H1 (cell line): ENCODE results near the gene ARHGAP42. TPM values are rescaled to one million over a fixed set of nuclear protein-coding genes. Genes with fewer than 3 reads are reported as not detected.

ENCODE experiments used
- CTCF ChIA-PET: fragments of 300-600 bp; sonication (Branson Sonifier 250); formaldehyde crosslinking; loops from one replicate; lab custom pipeline; 2021; ENCODE audit not compliant: partially characterized antibody; lab: Charles Lee
- POLR2A ChIA-PET: fragments of 300-600 bp; sonication (Branson Sonifier 250); formaldehyde crosslinking; loops from one replicate; lab custom pipeline; 2021; ENCODE audit warnings: inconsistent platforms; ENCODE audit not compliant: partially characterized antibody; lab: Charles Lee
- DNase-seq, 2 experiments: peaks; one replicate each; pipeline versions ENCODE4 v3.0.0 to v3.0.0-alpha.2; 2010 to 2022; ENCODE audit warnings: low spot score in 2 of 2, low read depth in 1 of 2, mixed read lengths in 1 of 2
- FAIRE-seq: peaks from 2 replicates; lab custom pipeline; 2011; peaks lifted over from hg19 to GRCh38; lab: Jason Lieb, UNC
- H2AFZ ChIP-seq: 2 replicates; pipeline ENCODE4 v1.8.1; 2012; ENCODE audit warnings: low read length, inconsistent platforms
- H2AK5ac ChIP-seq: 2 replicates; pipeline ENCODE4 v1.6.1; 2013; ENCODE audit warnings: low read depth, low read length
- H2BK120ac ChIP-seq: replicated peaks from 2 replicates; pipeline ENCODE3; 2013; ENCODE audit warnings: low read depth, low read length, inconsistent platforms
- H2BK12ac ChIP-seq: 2 replicates; pipeline ENCODE4 v1.6.1; 2013; ENCODE audit warnings: low read depth, low read length
- H2BK15ac ChIP-seq: 2 replicates; pipeline ENCODE4 v1.6.1; 2013; ENCODE audit warnings: low read length
- H2BK20ac ChIP-seq: 2 replicates; pipeline ENCODE4 v1.6.1; 2013; ENCODE audit warnings: low read length
- H2BK5ac ChIP-seq: 2 replicates; pipeline ENCODE4 v1.6.1; 2013; ENCODE audit warnings: low read depth, low read length
- H3K14ac ChIP-seq: 2 replicates; pipeline ENCODE4 v1.6.1; 2013; ENCODE audit warnings: inconsistent platforms; ENCODE audit not compliant: insufficient read length
- H3K18ac ChIP-seq: 2 replicates; pipeline ENCODE4 v1.6.1; 2013; ENCODE audit warnings: low read length; ENCODE audit errors: extremely low read depth
- H3K23ac ChIP-seq: 2 replicates; pipeline ENCODE4 v1.6.1; 2013; ENCODE audit warnings: inconsistent platforms; ENCODE audit not compliant: insufficient read length
- H3K23me2 ChIP-seq: 2 replicates; pipeline ENCODE4 v1.6.1; 2013; ENCODE audit warnings: low read depth, low read length
- H3K27ac ChIP-seq: 2 replicates; pipeline ENCODE4 v1.6.1; 2011; ENCODE audit warnings: low read depth, low read length, inconsistent platforms
- H3K27me3 ChIP-seq, 4 experiments: replicated peaks in 1 of 4; 1 replicate in 1 of 4; 2 replicates in 3 of 4; pipeline versions ENCODE4 v1.6.1 to v1.8.1; 2011 to 2013; ENCODE audit warnings: low read length in 3 of 4, mild to moderate bottlenecking in 3 of 4, inconsistent platforms in 2 of 4, mixed read lengths in 2 of 4, moderate library complexity in 1 of 4; ENCODE audit not compliant: control insufficient read depth in 3 of 4, insufficient read depth in 3 of 4; ENCODE audit errors: extremely low read depth in 1 of 4
- H3K36me3 ChIP-seq, 4 experiments: 2 replicates each; pipeline versions ENCODE4 v1.6.1 to v1.8.1; 2011 to 2013; ENCODE audit warnings: mild to moderate bottlenecking in 4 of 4, low read length in 3 of 4, moderate library complexity in 2 of 4, control low read depth in 1 of 4, inconsistent platforms in 1 of 4; ENCODE audit not compliant: insufficient read depth in 4 of 4, control insufficient read depth in 2 of 4
- H3K4ac ChIP-seq: replicated peaks from 2 replicates; pipeline ENCODE3; 2013; ENCODE audit warnings: low read length, low read depth, mixed read lengths, inconsistent platforms; ENCODE audit not compliant: insufficient read length
- H3K4me1 ChIP-seq, 4 experiments: replicated peaks in 1 of 4; 1 replicate in 1 of 4; 2 replicates in 3 of 4; pipeline versions ENCODE4 v1.6.1 to v1.8.1; 2011 to 2013; ENCODE audit warnings: low read length in 3 of 4, inconsistent platforms in 2 of 4, mixed read lengths in 1 of 4; ENCODE audit not compliant: insufficient read depth in 4 of 4, control insufficient read depth in 3 of 4
- H3K4me2 ChIP-seq, 2 experiments: 2 replicates each; pipeline versions ENCODE4 v1.6.1 to v1.8.1; 2011 to 2013; ENCODE audit warnings: low read depth in 2 of 2, low read length in 2 of 2, control low read depth in 1 of 2, inconsistent platforms in 1 of 2, mild to moderate bottlenecking in 1 of 2; ENCODE audit not compliant: insufficient read depth in 1 of 2
- H3K4me3 ChIP-seq, 4 experiments: fragments of 200-600, 300-600 bp in 1 of 4; sonication (generic), shearing (Covaris generic), sonication (Bioruptor Twin) in 1 of 4; 2 replicates each; pipeline versions ENCODE4 v1.5.1 to v1.8.1; 2011 to 2016; ENCODE audit warnings: low read length in 4 of 4, low read depth in 3 of 4, control low read depth in 2 of 4, inconsistent platforms in 2 of 4, mild to moderate bottlenecking in 2 of 4, mixed read lengths in 1 of 4, moderate library complexity in 1 of 4; ENCODE audit not compliant: insufficient read depth in 2 of 4; ENCODE audit errors: extremely low read depth in 1 of 4
- H3K56ac ChIP-seq: replicated peaks from 2 replicates; pipeline ENCODE3; 2013; ENCODE audit warnings: low read depth, mild to moderate bottlenecking, mixed read lengths, low read length, inconsistent platforms; ENCODE audit not compliant: insufficient read length
- H3K79me1 ChIP-seq: 2 replicates; pipeline ENCODE4 v1.6.1; 2013; ENCODE audit warnings: low read depth, low read length, control low read depth
- H3K79me2 ChIP-seq, 2 experiments: 2 replicates each; pipeline versions ENCODE4 v1.6.1 to v1.8.1; 2012 to 2013; ENCODE audit warnings: low read length in 2 of 2, mild to moderate bottlenecking in 2 of 2, inconsistent platforms in 1 of 2; ENCODE audit not compliant: insufficient read depth in 2 of 2, control insufficient read depth in 1 of 2
- H3K9ac ChIP-seq, 4 experiments: replicated peaks in 1 of 4; 1 replicate in 1 of 4; 2 replicates in 3 of 4; pipeline versions ENCODE4 v1.6.1 to v1.8.1; 2011 to 2013; ENCODE audit warnings: low read depth in 3 of 4, low read length in 3 of 4, control low read depth in 2 of 4, mild to moderate bottlenecking in 2 of 4, moderate library complexity in 2 of 4, inconsistent platforms in 1 of 4; ENCODE audit errors: extremely low read depth in 1 of 4
- H3K9me3 ChIP-seq, 2 experiments: 2 replicates each; pipeline versions ENCODE4 v1.6.1 to v1.8.1; 2012 to 2013; ENCODE audit warnings: mild to moderate bottlenecking in 2 of 2, moderate library complexity in 2 of 2, control low read depth in 1 of 2, inconsistent platforms in 1 of 2, low read depth in 1 of 2, low read length in 1 of 2, mixed read lengths in 1 of 2; ENCODE audit not compliant: insufficient read depth in 2 of 2
- H4K20me1 ChIP-seq, 2 experiments: replicated peaks in 1 of 2; 2 replicates each; pipeline versions ENCODE3 to v1.8.1; 2011 to 2013; ENCODE audit warnings: inconsistent platforms in 2 of 2, low read length in 2 of 2, mild to moderate bottlenecking in 1 of 2; ENCODE audit not compliant: insufficient read depth in 2 of 2, control insufficient read depth in 1 of 2
- H4K5ac ChIP-seq: 2 replicates; pipeline ENCODE4 v1.6.1; 2013; ENCODE audit warnings: low read length, low read depth, mixed read lengths, inconsistent platforms; ENCODE audit not compliant: insufficient read length
- H4K8ac ChIP-seq: 2 replicates; pipeline ENCODE4 v1.8.0; 2013; ENCODE audit warnings: mild to moderate bottlenecking, moderate library complexity, low read length, inconsistent platforms; ENCODE audit not compliant: insufficient read depth; ENCODE audit errors: extremely low read depth
- H4K91ac ChIP-seq: replicated peaks from 2 replicates; pipeline ENCODE3; 2013; ENCODE audit warnings: low read length, mixed read lengths, inconsistent platforms; ENCODE audit not compliant: insufficient read length
- BACH1 ChIP-seq: IDR thresholded peaks from 2 replicates; pipeline ENCODE4 v1.6.1; 2012; ENCODE audit warnings: low read length, improper control_type of control experiment
- CEBPB ChIP-seq: IDR thresholded peaks from 2 replicates; pipeline ENCODE4 v1.6.1; 2012; ENCODE audit warnings: low read depth, low read length
- CHD2 ChIP-seq: IDR thresholded peaks from 2 replicates; pipeline ENCODE4 v1.6.1; 2012; ENCODE audit warnings: low read length, improper control_type of control experiment
- CTCF ChIP-seq, 3 experiments: IDR thresholded peaks; 1 replicate in 2 of 3; 2 replicates in 1 of 3; pipeline versions ENCODE4 v1.5.1 to v1.6.1; 2011; ENCODE audit warnings: low read length in 3 of 3, mild to moderate bottlenecking in 3 of 3, inconsistent platforms in 2 of 3, low read depth in 1 of 3, moderate library complexity in 1 of 3; ENCODE audit not compliant: insufficient read depth in 1 of 3; ENCODE audit errors: control extremely low read depth in 1 of 3
- KDM4A ChIP-seq: IDR thresholded peaks from one replicate; pipeline ENCODE4 v1.7.1; 2012; ENCODE audit warnings: low read depth, mild to moderate bottlenecking, moderate library complexity, low read length, inconsistent platforms; ENCODE audit not compliant: severe bottlenecking
- MAFK ChIP-seq: IDR thresholded peaks from 2 replicates; pipeline ENCODE4 v1.6.1; 2012; ENCODE audit warnings: low read depth, mild to moderate bottlenecking, improper control_type of control experiment, low read length
- MAX ChIP-seq: IDR thresholded peaks from 2 replicates; pipeline ENCODE4 v1.6.1; 2012; ENCODE audit warnings: inconsistent platforms
- PHF8 ChIP-seq: fragments of 200-600 bp; sonication (generic); conservative IDR thresholded peaks from 2 replicates; pipeline ENCODE4 v1.7.1; 2012; ENCODE audit warnings: low read depth, mild to moderate bottlenecking, inconsistent platforms, low read length, moderate library complexity
- RXRA ChIP-seq: IDR thresholded peaks from 2 replicates; pipeline ENCODE4 v1.6.1; 2011; ENCODE audit warnings: low read depth, mild to moderate bottlenecking, low read length, moderate library complexity; ENCODE audit not compliant: insufficient read depth
- SIX5 ChIP-seq: IDR thresholded peaks from 2 replicates; pipeline ENCODE4 v1.6.1; 2011; ENCODE audit warnings: mild to moderate bottlenecking, low read depth, low read length
- WGBS, 2 experiments: shearing (Covaris generic) in 1 of 2; methylation state at CpG; one replicate each; pipeline versions ENCODE4 v1.1.6 to v1.1.7; 2013 to 2015; ENCODE audit warnings: low lambda C conversion rate in 2 of 2, mixed read lengths in 2 of 2, inconsistent platforms in 1 of 2, low coverage in 1 of 2, missing lambda C conversion rate in 1 of 2; ENCODE audit not compliant: insufficient replicate concordance in 2 of 2, insufficient coverage in 1 of 2, insufficient read length in 1 of 2; ENCODE audit errors: extremely low coverage in 1 of 2, missing lambda C conversion rate in 1 of 2; 5-methylcytosine and 5-hydroxymethylcytosine counted together
- polyA plus RNA-seq, 7 experiments: library from polyadenylated mRNA; depleted of rRNA in 3 of 7; stranded (reverse) in 5 of 7; unstranded in 2 of 7; fragments of >200 nt in 5 of 7; fragments of 200-250 nt in 2 of 7; gene quantifications; 1 replicate in 5 of 7; 2 replicates in 1 of 7; 4 replicates in 1 of 7; pipeline versions ENCODE4 v1.2.1 to v1.2.3, GENCODE V29; 2011 to 2013; ENCODE audit warnings: missing spikeins in 2 of 7, mixed read lengths in 2 of 7
- total RNA-seq: library from RNA; stranded (reverse); fragmentation: NEBNext Ultra II Directional; extraction: Animal tissue kit (Norgen Biotek cat#: 25700); gene quantifications from 2 replicates; pipeline ENCODE4 v1.2.1, GENCODE V29; 2021

ARHGAP42 gene
- total and polyA plus RNA-seq, 2 of the 8 experiments (the other 6 are each of a cell fraction or from before 2014, with no cell fraction given): 22.2 to 33.5 TPM

GRCh38 chr11:100691896-100692653, 5.0 kb downstream of the ARHGAP42 start:
- Histone ChIP-seq H4K8ac (no peak overlapping the region), H3K18ac (no peak overlapping the region), H2BK15ac (no peak overlapping the region), H3K36me3 (peaks cover 0 to 4% (median 0%) of the 10 kb centered on the region in 4 experiments; a peak in 2 of 8 replicates), H2AK5ac (no peak overlapping the region), H3K9ac (no peak overlapping the region), H3K9me3 (no peaks in the 10 kb centered on the region), H4K91ac (no peak overlapping the region), H3K27me3 (no peaks in the 10 kb centered on the region), H3K79me2 (peaks cover 0 to 87% of the 10 kb centered on the region in 2 experiments; a peak in 3 of 4 replicates), H2BK5ac (no peak overlapping the region), H3K79me1 (peaks cover 4% of the 10 kb centered on the region; the same call in 1 of the 2 replicates), H3K23ac (no peak overlapping the region), H3K4me1 (peaks cover 0 to 7% (median 4%) of the 10 kb centered on the region in 4 experiments; a peak in 3 of 7 replicates), H3K23me2 (peaks cover 4% of the 10 kb centered on the region; the same call in 1 of the 2 replicates), H3K14ac (no peak overlapping the region), H4K20me1 (no peaks in the 10 kb centered on the region), H3K4me3 (no peak overlapping the region), H3K27ac (no peak overlapping the region), H2AFZ (no peak overlapping the region), H2BK12ac (no peak overlapping the region), H2BK20ac (no peak overlapping the region), H3K4me2 (no peak overlapping the region), H3K4ac (no peak overlapping the region), H4K5ac (no peak overlapping the region), H3K56ac (no peak overlapping the region), H2BK120ac (no peak overlapping the region)
- CTCF ChIA-PET: interaction anchor here (0.7 to 3.8 kb wide), 7 partner anchors 10 to 163 kb away, joined by 3 to 14 read pairs (median 3); no protein-coding TSS in a partner anchor
- WGBS, 2 experiments: 88% methylated on average over 1 of the region's 1 CpG; no CpG with 5 or more reads in 1 of the 2 experiments
- DNase-seq (no peak), FAIRE-seq (no peak)
- POLR2A ChIA-PET: interaction anchor here (0.7 to 1.7 kb wide), 2 partner anchors 9 to 10 kb away, joined by 3 to 4 read pairs; no protein-coding TSS in a partner anchor
- TF ChIP-seq BACH1: no peak
- no peak for TF ChIP-seq CHD2
- no peak for TF ChIP-seq KDM4A
- TF ChIP-seq RXRA: no peak
- TF ChIP-seq CEBPB: no peak
- TF ChIP-seq MAX: no peak
- no peak for TF ChIP-seq SIX5
- no peak for TF ChIP-seq MAFK
- TF ChIP-seq CTCF (IDR thresholded peaks at IDR 0.05; ENCODE audit: control extremely low read depth in 1 of 3, insufficient read depth in 1 of 3, low read depth in 1 of 3, low read length in 3 of 3): no peak
- no peak for TF ChIP-seq PHF8
